ENCODE measurements around the gene CEACAM19.

Gene CEACAM19

DNA sequence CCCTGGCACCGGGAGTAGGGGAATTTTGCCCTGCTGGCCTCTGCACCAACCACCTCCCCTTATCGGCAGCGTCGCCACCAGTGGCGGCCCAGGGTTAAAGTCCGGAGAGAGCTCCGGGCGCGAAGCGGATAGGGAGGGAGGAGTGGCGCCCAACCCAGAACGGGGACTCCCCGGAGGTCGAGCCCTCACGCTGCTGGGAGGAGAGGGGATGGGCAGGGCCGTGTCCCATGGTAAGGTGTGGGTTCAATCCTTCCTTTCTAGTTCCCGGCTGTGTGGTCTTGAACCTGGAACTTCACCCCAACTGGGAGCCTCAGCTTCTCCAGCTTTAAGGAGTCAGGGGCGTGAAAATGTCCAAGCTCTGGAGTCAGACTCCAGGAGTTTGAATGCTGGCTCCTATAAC is 54.0 kb downstream of the CEACAM19 start:
- Histone ChIP-seq H3K4me1 (ENCODE audit: control insufficient read depth, insufficient read depth, low read length) (peaks cover 3% of the 10 kb centered on the region), H3K27me3 (ENCODE audit: control insufficient read depth, insufficient read depth, low read length) (no peaks in the 10 kb centered on the region), H3K27ac (ENCODE audit: low read depth, low read length) (no peak overlapping the region), H3K4me3 (ENCODE audit: low read length) (no peak overlapping the region), H3K9ac (ENCODE audit: low read length) (no peak overlapping the region), H3K36me3 (ENCODE audit: control insufficient read depth, insufficient read depth, low read length) (no peaks in the 10 kb centered on the region)

DNA sequence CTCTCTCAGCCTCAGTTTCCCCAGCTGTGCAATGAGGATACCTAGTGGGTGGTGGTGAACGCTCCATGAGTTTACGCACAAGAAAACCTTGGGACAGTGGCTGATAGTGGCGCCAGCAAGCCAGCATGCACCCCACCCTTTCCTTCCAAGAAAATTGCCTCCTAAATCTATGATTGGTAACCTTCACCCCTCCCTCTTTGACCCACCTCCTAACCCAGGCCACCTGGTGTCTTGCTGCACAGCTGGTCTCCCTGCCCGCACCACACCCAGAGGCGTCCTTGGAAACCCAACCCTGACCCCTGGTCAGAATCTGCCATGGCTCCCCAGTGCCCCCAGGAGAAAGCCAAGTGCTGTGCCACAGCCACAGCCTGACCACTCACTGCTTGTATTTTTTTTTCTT is 54.4 kb downstream of the CEACAM19 start:
- Histone ChIP-seq H3K36me3 (ENCODE audit: control insufficient read depth, insufficient read depth, low read length) (no peaks in the 10 kb centered on the region), H3K4me3 (ENCODE audit: low read length) (no peak overlapping the region), H3K27me3 (ENCODE audit: control insufficient read depth, insufficient read depth, low read length) (no peaks in the 10 kb centered on the region), H3K27ac (ENCODE audit: low read depth, low read length) (no peak overlapping the region), H3K9ac (ENCODE audit: low read length) (no peak overlapping the region), H3K4me1 (ENCODE audit: control insufficient read depth, insufficient read depth, low read length) (peaks cover 3% of the 10 kb centered on the region)

DNA sequence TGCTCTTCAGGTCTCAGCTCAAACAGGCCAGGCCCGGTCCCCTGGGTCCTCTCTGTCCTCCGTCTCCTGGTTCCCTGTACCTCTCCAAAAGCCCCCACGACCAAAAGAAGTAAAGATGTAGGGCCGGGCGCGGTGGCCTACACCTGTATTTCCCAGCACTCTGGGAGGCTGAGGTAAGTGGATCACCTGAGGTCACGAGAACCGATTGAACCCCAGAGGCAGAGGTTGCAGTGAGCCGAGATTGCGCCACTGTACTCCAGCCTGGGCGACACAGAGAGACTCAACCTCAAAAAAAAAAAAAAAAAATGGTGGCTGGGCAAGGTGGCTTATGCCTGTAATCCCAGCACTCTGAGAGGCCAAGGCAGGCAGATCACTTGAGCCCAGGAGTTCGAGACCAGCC is 55.2 kb downstream of the CEACAM19 start:
- Histone ChIP-seq H3K27me3 (ENCODE audit: control insufficient read depth, insufficient read depth, low read length) (no peaks in the 10 kb centered on the region), H3K4me1 (ENCODE audit: control insufficient read depth, insufficient read depth, low read length) (peaks cover 3% of the 10 kb centered on the region), H3K9ac (ENCODE audit: low read length) (no peak overlapping the region), H3K36me3 (ENCODE audit: control insufficient read depth, insufficient read depth, low read length) (no peaks in the 10 kb centered on the region), H3K27ac (ENCODE audit: low read depth, low read length) (no peak overlapping the region), H3K4me3 (ENCODE audit: low read length) (no peak overlapping the region)

DNA sequence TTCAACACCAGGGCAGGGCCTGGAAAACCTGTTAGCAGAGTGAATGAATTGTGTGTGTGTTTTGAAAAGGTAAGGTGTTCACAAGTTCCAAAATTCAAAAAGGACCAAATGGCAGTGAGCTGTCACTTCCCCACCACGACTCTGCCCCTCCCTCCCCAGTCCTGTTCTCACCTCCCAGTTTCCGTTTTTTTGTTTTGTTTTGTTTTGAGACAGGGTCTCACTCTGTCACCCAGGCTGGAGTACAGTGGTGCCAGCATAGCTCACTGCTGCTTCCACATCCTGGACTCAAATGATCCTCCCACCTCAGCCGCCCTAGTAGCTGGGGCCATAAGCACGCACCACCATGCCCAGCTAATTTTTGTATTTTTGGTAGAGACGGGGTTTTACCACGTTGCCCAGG is 56.9 kb downstream of the CEACAM19 start:
- no peak overlapping the region for H3K27ac ChIP-seq (ENCODE audit: low read depth, low read length)
- peaks cover 3% of the 10 kb centered on the region for H3K4me1 ChIP-seq (ENCODE audit: control insufficient read depth, insufficient read depth, low read length)
- H3K27me3 ChIP-seq (ENCODE audit: control insufficient read depth, insufficient read depth, low read length) = no peaks in the 10 kb centered on the region
- H3K4me3 ChIP-seq (ENCODE audit: low read length) = no peak overlapping the region
- H3K9ac ChIP-seq (ENCODE audit: low read length) = no peak overlapping the region
- no peaks in the 10 kb centered on the region for H3K36me3 ChIP-seq (ENCODE audit: control insufficient read depth, insufficient read depth, low read length)

DNA sequence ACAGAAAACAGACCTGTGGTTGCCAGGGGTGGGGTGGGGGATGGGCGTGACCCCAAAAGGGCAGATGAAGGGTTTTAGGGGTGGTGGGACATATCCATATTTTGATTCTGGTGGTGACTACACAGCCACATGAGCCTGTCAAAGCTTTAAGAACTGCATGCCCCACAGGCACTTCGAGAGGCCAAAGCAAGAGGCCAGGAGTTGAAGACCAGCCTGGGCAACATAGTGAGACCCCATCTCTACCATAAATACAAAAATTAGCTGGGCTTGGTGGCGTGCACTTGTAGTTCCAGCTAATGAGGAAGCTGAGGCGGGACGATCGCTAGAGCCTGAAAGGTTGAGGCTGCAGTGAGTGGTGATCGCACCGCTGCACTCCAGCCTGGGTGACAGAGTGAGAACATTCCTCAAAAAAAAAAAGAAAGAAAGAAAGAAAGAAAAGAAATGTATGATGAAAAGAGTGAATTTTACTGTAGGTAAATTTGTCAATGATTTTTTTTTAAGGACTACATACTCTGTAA is 58.3 kb downstream of the CEACAM19 start:
- no peaks in the 10 kb centered on the region for H3K36me3 ChIP-seq (ENCODE audit: control insufficient read depth, insufficient read depth, low read length)
- H3K27me3 ChIP-seq (ENCODE audit: control insufficient read depth, insufficient read depth, low read length) = no peaks in the 10 kb centered on the region
- H3K4me3 ChIP-seq (ENCODE audit: low read length) = no peak overlapping the region
- no peaks in the 10 kb centered on the region for H3K4me1 ChIP-seq (ENCODE audit: control insufficient read depth, insufficient read depth, low read length)
- no peak overlapping the region for H3K27ac ChIP-seq (ENCODE audit: low read depth, low read length)
- no peak overlapping the region for H3K9ac ChIP-seq (ENCODE audit: low read length)

DNA sequence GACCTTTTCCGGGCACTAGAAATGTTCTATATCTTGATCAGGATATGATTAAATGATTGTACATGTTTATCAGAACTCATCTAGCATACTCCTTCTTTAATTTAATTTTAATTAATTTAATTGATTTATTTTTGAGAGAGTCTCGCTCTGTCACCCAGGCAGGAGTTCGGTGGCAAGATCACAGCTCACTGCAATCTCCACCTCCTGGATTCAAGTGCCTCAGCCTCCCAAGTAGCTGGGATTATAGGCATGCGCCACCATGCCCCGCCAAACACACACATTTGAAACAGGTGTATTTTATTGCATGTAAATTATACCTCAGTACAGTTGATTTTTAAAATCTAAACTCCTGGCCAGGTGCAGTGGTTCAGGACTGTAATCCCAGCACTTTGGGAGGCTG is 59.8 kb downstream of the CEACAM19 start:
- Histone ChIP-seq H3K36me3 (ENCODE audit: control insufficient read depth, insufficient read depth, low read length) (no peaks in the 10 kb centered on the region), H3K4me1 (ENCODE audit: control insufficient read depth, insufficient read depth, low read length) (no peaks in the 10 kb centered on the region), H3K27me3 (ENCODE audit: control insufficient read depth, insufficient read depth, low read length) (no peaks in the 10 kb centered on the region), H3K4me3 (ENCODE audit: low read length) (no peak overlapping the region), H3K9ac (ENCODE audit: low read length) (no peak overlapping the region), H3K27ac (ENCODE audit: low read depth, low read length) (no peak overlapping the region)

DNA sequence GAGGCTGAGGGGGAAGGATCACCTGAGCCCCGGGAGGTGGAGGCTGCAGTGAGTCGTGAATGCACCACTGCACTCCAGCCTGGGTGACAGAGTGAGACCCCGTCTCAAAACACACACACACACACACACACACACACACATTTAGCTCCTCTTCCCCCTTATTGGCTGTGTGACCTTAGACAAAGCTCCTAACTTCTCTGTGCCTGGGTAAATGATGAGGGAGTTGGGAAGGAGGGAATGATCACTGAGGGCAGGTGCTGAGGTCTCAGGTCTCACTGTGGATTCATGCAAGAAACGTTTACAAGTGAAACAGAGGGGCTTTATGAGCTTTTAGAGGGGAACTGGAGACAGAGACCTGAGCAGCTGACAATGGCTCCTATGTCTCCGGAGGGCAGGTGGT is 60.3 kb downstream of the CEACAM19 start:
- Histone ChIP-seq H3K27me3 (ENCODE audit: control insufficient read depth, insufficient read depth, low read length) (no peaks in the 10 kb centered on the region), H3K4me3 (ENCODE audit: low read length) (no peak overlapping the region), H3K36me3 (ENCODE audit: control insufficient read depth, insufficient read depth, low read length) (no peaks in the 10 kb centered on the region), H3K27ac (ENCODE audit: low read depth, low read length) (no peak overlapping the region), H3K4me1 (ENCODE audit: control insufficient read depth, insufficient read depth, low read length) (no peaks in the 10 kb centered on the region), H3K9ac (ENCODE audit: low read length) (no peak overlapping the region)

DNA sequence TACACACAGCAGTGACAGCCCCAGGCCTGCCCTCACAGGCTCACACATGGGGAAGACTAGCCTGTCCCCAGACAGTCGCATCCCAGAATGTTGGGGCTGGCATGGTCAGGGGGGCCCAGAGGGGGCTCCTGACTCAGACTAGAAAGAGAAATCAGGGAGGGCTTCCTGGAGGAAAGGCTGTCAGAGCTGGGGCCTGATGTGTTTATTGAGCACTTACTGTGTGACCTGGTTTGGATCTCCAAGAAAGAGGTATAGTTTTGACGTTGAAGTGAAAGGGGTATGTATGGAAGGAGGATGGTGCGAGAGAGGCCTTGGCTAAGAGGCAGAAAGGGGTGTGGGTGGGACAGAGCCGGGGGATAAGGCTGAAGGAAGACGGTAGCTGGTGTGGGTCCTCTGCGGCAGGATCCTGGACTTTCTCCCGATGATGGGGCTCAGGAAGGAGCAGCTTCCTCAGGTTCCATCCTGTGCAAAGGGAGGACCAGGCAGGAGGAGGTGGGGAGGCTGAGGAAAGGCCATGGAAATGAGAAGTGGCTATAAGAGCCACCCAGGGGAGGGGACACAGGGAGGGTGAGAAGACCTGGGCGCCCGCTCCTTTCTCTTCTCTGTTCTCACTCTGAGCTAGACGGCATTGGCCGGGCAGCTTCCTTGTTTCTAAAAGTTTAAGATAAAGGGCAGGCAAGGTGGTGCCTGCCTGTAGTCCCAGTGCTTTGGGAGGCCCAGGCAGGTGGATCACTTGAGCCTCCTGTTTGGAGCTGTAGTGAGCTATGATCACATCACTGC is 61.1 kb downstream of the CEACAM19 start:
- Histone ChIP-seq H3K4me1 (ENCODE audit: control insufficient read depth, insufficient read depth, low read length) (no peaks in the 10 kb centered on the region), H3K27ac (ENCODE audit: low read depth, low read length) (no peak overlapping the region), H3K36me3 (ENCODE audit: control insufficient read depth, insufficient read depth, low read length) (no peaks in the 10 kb centered on the region), H3K27me3 (ENCODE audit: control insufficient read depth, insufficient read depth, low read length) (no peaks in the 10 kb centered on the region), H3K9ac (ENCODE audit: low read length) (no peak overlapping the region), H3K4me3 (ENCODE audit: low read length) (no peak overlapping the region)

Measured in rectal smooth muscle tissue (tissue), 1 donor.